Activated T-cell treated with anti-CD3 and anti-CD28 coated beads for 4 hours (primary cell): ENCODE results near the gene GOLGA2.

ENCODE experiments used
- DNase-seq: peaks from one replicate; pipeline ENCODE4 v3.0.0-alpha.2; 2020

Gene GOLGA2

GRCh38 chr9:128211186-128211980 lies 64.4 kb downstream of the GOLGA2 start:
- no peak for DNase-seq

GRCh38 chr9:128208946-128209669 lies 66.7 kb downstream of the GOLGA2 start:
- DNase-seq, result no peak

- no peak for DNase-seq
These were observed 67.4 kb downstream of the GOLGA2 start for GRCh38 chr9:128208386-128208785.

- DNase-seq, result no peak
These were observed 68.6 kb downstream of the GOLGA2 start for GRCh38 chr9:128206916-128207910.

- no peak for DNase-seq
These were observed 69.3 kb downstream of the GOLGA2 start for GRCh38 chr9:128206484-128206883.
